Fibroblast of skin of abdomen (primary cell): ENCODE data around the gene EIF2D. TPM values are rescaled to one million over a fixed set of nuclear protein-coding genes. Genes with fewer than 3 reads are reported as not detected.
A peak's percentile ranks its signal among the peaks of the same experiment; 100 is the strongest.
"Not testable (repeated sequence)": the region's sequence is repeated elsewhere in the genome, so short reads cannot be mapped to it uniquely, and the experiment has no call there.

Experiments
- DNase-seq: peaks from one replicate; pipeline ENCODE4 v3.0.0-alpha.2; 2013
- polyA plus RNA-seq, 2 experiments: library from polyadenylated mRNA; unstranded; fragments of 120-200 nt; gene quantifications; one replicate each; pipeline ENCODE4 v1.2.1, GENCODE V29; 2013; ENCODE audit not compliant: insufficient read length in 2 of 2

Gene EIF2D
- polyA plus RNA-seq (2013, experiment 1 of 2; ENCODE audit: insufficient read length): 54.5 TPM
- 53.4 TPM for polyA plus RNA-seq (2013, experiment 2 of 2; ENCODE audit: insufficient read length)

GRCh38 chr1:206612129-206612876, at the start of gene EIF2D:
Gene EIF2D, minus strand, starts transcription at chr1:206612465. Its CDS starts 123 bp downstream, at chr1:206612342.
- peak; percentile 93 for DNase-seq

GRCh38 chr1:206661161-206661820, 49.0 kb upstream of the EIF2D start:
- no peak for DNase-seq

GRCh38 chr1:206660136-206660535, 47.9 kb upstream of the EIF2D start:
- no peak for DNase-seq

GRCh38 chr1:206658981-206659273, 46.7 kb upstream of the EIF2D start:
- DNase-seq: no peak

- DNase-seq: peak; percentile 13
These were observed 46.2 kb upstream of the EIF2D start for GRCh38 chr1:206658264-206658980.

- no peak for DNase-seq
These were observed 45.5 kb upstream of the EIF2D start for GRCh38 chr1:206657751-206658150.

GRCh38 chr1:206656936-206657335, 44.7 kb upstream of the EIF2D start:
- no peak for DNase-seq

GRCh38 chr1:206655471-206655882, 43.2 kb upstream of the EIF2D start:
- DNase-seq: no peak

- no peak for DNase-seq
These were observed 42.6 kb upstream of the EIF2D start for GRCh38 chr1:206654828-206655227.

GRCh38 chr1:206653715-206654459, 41.6 kb upstream of the EIF2D start:
- DNase-seq: no peak

- no peak for DNase-seq
These were observed 40.0 kb upstream of the EIF2D start for GRCh38 chr1:206651958-206652890.

GRCh38 chr1:206651014-206651413, 38.7 kb upstream of the EIF2D start:
- no peak for DNase-seq

- DNase-seq: no peak
These were observed 37.1 kb upstream of the EIF2D start for GRCh38 chr1:206649261-206649921.

GRCh38 chr1:206647224-206647623, 35.0 kb upstream of the EIF2D start:
- DNase-seq: no peak

GRCh38 chr1:206646504-206646903, 34.2 kb upstream of the EIF2D start:
- DNase-seq: no peak

- DNase-seq: no peak
These were observed 30.9 kb upstream of the EIF2D start for GRCh38 chr1:206643118-206643698.

- DNase-seq: not testable (repeated sequence)
These were observed 29.8 kb upstream of the EIF2D start for GRCh38 chr1:206642074-206642473.

- no peak for DNase-seq
These were observed 25.3 kb upstream of the EIF2D start for GRCh38 chr1:206637605-206638004.

GRCh38 chr1:206636671-206637070, 24.4 kb upstream of the EIF2D start:
- no peak for DNase-seq

- DNase-seq: no peak
These were observed 23.7 kb upstream of the EIF2D start for GRCh38 chr1:206635978-206636345.
